Right lobe of liver (tissue), 4 donors: ENCODE measurements around the gene KEL.

Experiments used
- CTCF ChIP-seq, 4 donors: fragments of 200-600 bp in 3 of 4; fragments of 450-650 bp in 1 of 4; IDR thresholded peaks; one replicate each; pipeline versions ENCODE4 v1.5.1 to v1.8.0; 2016 to 2022; ENCODE audit warnings: antibody characterized with exemption in 4 of 4, mild to moderate bottlenecking in 2 of 4
- POLR2A ChIP-seq: fragments of 450-650 bp; IDR thresholded peaks from one replicate; pipeline ENCODE4 v1.6.1; 2017; ENCODE audit warnings: antibody characterized with exemption, mild to moderate bottlenecking
- donor health status: DM: no; HTN: no; CAD: no.
- donor health status: DM: no; HTN: no; CAD: no.
- donor health status: DM: no; HTN: yes; CAD: no.

DNA sequence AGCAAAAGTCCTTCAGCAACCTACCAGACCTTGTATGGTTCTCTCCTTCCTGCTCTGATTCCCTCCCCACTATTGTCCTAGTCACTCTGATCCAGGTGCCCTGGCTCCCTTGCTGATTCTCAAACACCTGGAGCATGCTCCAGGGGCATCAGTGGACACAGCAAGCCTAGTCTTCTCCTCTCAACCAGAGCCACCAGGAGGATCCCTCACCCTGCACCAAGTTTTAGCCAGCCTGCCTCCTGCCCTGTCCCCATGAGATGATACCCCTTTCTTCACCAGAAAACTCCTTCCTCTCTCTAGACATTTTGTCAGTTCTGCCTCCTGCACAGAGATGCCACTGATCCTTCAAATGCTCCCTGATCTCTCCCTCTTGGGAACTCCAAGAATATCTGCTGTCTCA lies 11.9 kb downstream of the KEL start:
- TF ChIP-seq CTCF (IDR thresholded peaks at IDR 0.05) = no peak
- TF ChIP-seq POLR2A = no peak
